Peyer's patch (tissue), 4 donors: Measurements from ENCODE around the gene PDZD2.

ENCODE experiments used
- POLR2A ChIP-seq, 2 donors: fragments of 450-650 bp; IDR thresholded peaks; one replicate each; pipeline ENCODE4 v1.5.1; 2017; ENCODE audit warnings: antibody characterized with exemption in 2 of 2, mild to moderate bottlenecking in 2 of 2, moderate library complexity in 2 of 2
- TF ChIP-seq, protein P1 (sequence below), 6 experiments: fragments of 450-650 bp in 4 of 6; fragments of 200-600 bp in 2 of 6; sonication (generic) in 1 of 6; IDR thresholded peaks; one replicate each; pipeline ENCODE4 v1.5.1; 2017 to 2019; ENCODE audit warnings: antibody characterized with exemption in 6 of 6, mild to moderate bottlenecking in 3 of 6, moderate library complexity in 1 of 6

DNA sequence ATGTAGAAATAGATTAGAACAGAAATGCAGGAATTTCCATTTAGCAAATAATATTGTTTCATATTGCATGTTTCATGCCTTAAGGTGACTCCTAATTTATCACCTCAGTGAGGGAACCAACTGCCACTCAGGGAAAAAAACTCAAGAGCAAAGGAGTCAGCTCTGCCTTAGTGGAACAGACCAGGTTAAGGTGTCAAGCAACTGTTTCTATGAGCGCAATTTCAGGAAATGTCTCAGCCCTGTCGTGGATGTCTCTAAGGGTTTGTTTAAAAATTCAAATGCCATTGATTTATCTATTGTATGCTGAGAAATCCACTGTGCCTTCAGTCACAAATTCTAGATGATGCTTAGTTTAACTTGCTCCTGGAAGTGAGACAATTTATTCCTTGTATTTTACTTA is 34.7 kb upstream of the PDZD2 start:
- TF ChIP-seq, protein P1, sequence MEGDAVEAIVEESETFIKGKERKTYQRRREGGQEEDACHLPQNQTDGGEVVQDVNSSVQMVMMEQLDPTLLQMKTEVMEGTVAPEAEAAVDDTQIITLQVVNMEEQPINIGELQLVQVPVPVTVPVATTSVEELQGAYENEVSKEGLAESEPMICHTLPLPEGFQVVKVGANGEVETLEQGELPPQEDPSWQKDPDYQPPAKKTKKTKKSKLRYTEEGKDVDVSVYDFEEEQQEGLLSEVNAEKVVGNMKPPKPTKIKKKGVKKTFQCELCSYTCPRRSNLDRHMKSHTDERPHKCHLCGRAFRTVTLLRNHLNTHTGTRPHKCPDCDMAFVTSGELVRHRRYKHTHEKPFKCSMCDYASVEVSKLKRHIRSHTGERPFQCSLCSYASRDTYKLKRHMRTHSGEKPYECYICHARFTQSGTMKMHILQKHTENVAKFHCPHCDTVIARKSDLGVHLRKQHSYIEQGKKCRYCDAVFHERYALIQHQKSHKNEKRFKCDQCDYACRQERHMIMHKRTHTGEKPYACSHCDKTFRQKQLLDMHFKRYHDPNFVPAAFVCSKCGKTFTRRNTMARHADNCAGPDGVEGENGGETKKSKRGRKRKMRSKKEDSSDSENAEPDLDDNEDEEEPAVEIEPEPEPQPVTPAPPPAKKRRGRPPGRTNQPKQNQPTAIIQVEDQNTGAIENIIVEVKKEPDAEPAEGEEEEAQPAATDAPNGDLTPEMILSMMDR (IDR thresholded peaks at IDR 0.05) = no peak
- TF ChIP-seq POLR2A (IDR thresholded peaks at IDR 0.05) = no peak
